WTC11 (cell line): ENCODE data around the gene NDUFA3. TPM values are rescaled to one million over a fixed set of nuclear protein-coding genes. Genes with fewer than 3 reads are reported as not detected.

Source experiments
- ATAC-seq: fragments of 200-7000 bp; cut with Tn5 transposase; 2 replicates; pipeline ENCODE4 v1.10.0; 2021; ENCODE audit warnings: mild to moderate bottlenecking, moderate library complexity
- CTCF ChIA-PET: fragments of 300-600 bp; sonication (Branson Sonifier 250); formaldehyde crosslinking; loops from one replicate; lab custom pipeline; 2021; ENCODE audit warnings: antibody characterized with exemption; lab: Charles Lee
- POLR2A ChIA-PET: fragments of 350-600 bp; sonication (Branson Sonifier 250); formaldehyde crosslinking; loops from one replicate; lab custom pipeline; 2021; ENCODE audit warnings: antibody characterized with exemption; lab: Charles Lee
- DNase-seq: peaks from one replicate; pipeline ENCODE4 v3.0.0; 2021; ENCODE audit warnings: low spot score
- H3K27ac Mint-ChIP-seq: 2 replicates; pipeline ENCODE4 v1.8.0; 2021; ENCODE audit warnings: mixed read lengths
- H3K27me3 Mint-ChIP-seq: 2 replicates; pipeline ENCODE4 v1.8.0; 2021; ENCODE audit warnings: low read depth, mild to moderate bottlenecking, moderate library complexity, mixed read lengths
- H3K36me3 Mint-ChIP-seq: 2 replicates; pipeline ENCODE4 v1.8.0; 2021; ENCODE audit warnings: mixed read lengths
- H3K4me1 Mint-ChIP-seq: 2 replicates; pipeline ENCODE4 v1.8.0; 2022; ENCODE audit warnings: mixed read lengths
- H3K4me3 Mint-ChIP-seq: 2 replicates; pipeline ENCODE4 v1.8.0; 2021; ENCODE audit warnings: mild to moderate bottlenecking, moderate library complexity, mixed read lengths
- H3K9me3 Mint-ChIP-seq: 2 replicates; pipeline ENCODE4 v1.8.0; 2021; ENCODE audit warnings: mixed read lengths
- EMX1 ChIP-seq: fragments of 250-450 bp; sonication (Bioruptor Pico); IDR thresholded peaks from 2 replicates; pipeline ENCODE4 v1.8.0; 2021; ENCODE audit warnings: mild to moderate bottlenecking
- ETV6 ChIP-seq: sonication (generic); formaldehyde crosslinking; IDR thresholded peaks from 2 replicates; pipeline ENCODE4 v1.8.1; 2022; ENCODE audit warnings: mild to moderate bottlenecking, missing genetic modification reagents
- IRF2 ChIP-seq: sonication (generic); formaldehyde crosslinking; IDR thresholded peaks from 2 replicates; pipeline ENCODE4 v1.8.0; 2022; ENCODE audit warnings: low read depth, missing genetic modification reagents, borderline replicate concordance
- KAT7 ChIP-seq: sonication (generic); formaldehyde crosslinking; IDR thresholded peaks from 2 replicates; pipeline ENCODE4 v1.8.1; 2023; ENCODE audit warnings: missing genetic modification reagents, mild to moderate bottlenecking, borderline replicate concordance
- RORB ChIP-seq: fragments of 250-450 bp; sonication (Bioruptor Pico); IDR thresholded peaks from 2 replicates; pipeline ENCODE4 v1.9.0; 2021; ENCODE audit warnings: mild to moderate bottlenecking
- SMAD3 ChIP-seq: sonication (generic); formaldehyde crosslinking; IDR thresholded peaks from 2 replicates; pipeline ENCODE4 v1.8.0; 2022; ENCODE audit warnings: missing genetic modification reagents, mild to moderate bottlenecking, borderline replicate concordance
- TEAD1 ChIP-seq: sonication (generic); formaldehyde crosslinking; IDR thresholded peaks from 2 replicates; pipeline ENCODE4 v1.8.0; 2022; ENCODE audit warnings: mild to moderate bottlenecking, missing genetic modification reagents
- ZBTB43 ChIP-seq: sonication (generic); formaldehyde crosslinking; IDR thresholded peaks from 2 replicates; pipeline ENCODE4 v1.8.1; 2023; ENCODE audit warnings: mild to moderate bottlenecking, missing genetic modification reagents
- ZNF263 ChIP-seq: sonication (generic); formaldehyde crosslinking; IDR thresholded peaks from 2 replicates; pipeline ENCODE4 v1.8.1; 2022; ENCODE audit warnings: low read depth, mild to moderate bottlenecking, moderate library complexity, missing genetic modification reagents
- ZNF532 ChIP-seq: fragments of 250-450 bp; sonication (Bioruptor Pico); IDR thresholded peaks from 2 replicates; pipeline ENCODE4 v1.9.0; 2021; ENCODE audit warnings: mild to moderate bottlenecking, borderline replicate concordance
- total RNA-seq: library from RNA; stranded (reverse); gene quantifications from 3 replicates; pipeline ENCODE4 v1.2.3, GENCODE V29; 2021

NDUFA3 gene
- total RNA-seq, 1 experiment from 2014 or later, result 181 TPM

GRCh38 chr19:54133312-54133956 is 30.8 kb downstream of the NDUFA3 start:
- H3K9me3 Mint-ChIP-seq, result no peaks in the 10 kb centered on the region
- peaks cover 20% of the 10 kb centered on the region for H3K36me3 Mint-ChIP-seq
- no peaks in the 10 kb centered on the region for H3K27me3 Mint-ChIP-seq
- ATAC-seq (no peak), DNase-seq (no peak)
- no peak overlapping the region for H3K4me3 Mint-ChIP-seq
- CTCF ChIA-PET, result no interaction called here
- H3K27ac Mint-ChIP-seq, result no peak overlapping the region
- peaks cover 15% of the 10 kb centered on the region for H3K4me1 Mint-ChIP-seq
- POLR2A ChIA-PET, result no interaction called here
- TF ChIP-seq ZNF532 (CRISPR knock-in tag), result no peak
- TF ChIP-seq IRF2 (CRISPR knock-in tag), result no peak
- TF ChIP-seq TEAD1, result no peak
- TF ChIP-seq ZNF263 (CRISPR knock-in tag), result no peak
- TF ChIP-seq ZBTB43 (CRISPR knock-in tag), result no peak
- TF ChIP-seq ETV6, result no peak

- POLR2A ChIA-PET, result no interaction called here
- ATAC-seq, result no peak
- TF ChIP-seq SMAD3 (CRISPR knock-in tag) (no peak), KAT7 (CRISPR knock-in tag) (no peak), ZNF532 (CRISPR knock-in tag) (no peak), RORB (CRISPR knock-in tag) (no peak), EMX1 (CRISPR knock-in tag) (no peak)
- no peak for DNase-seq
- H3K4me1 Mint-ChIP-seq, result peaks cover 20% of the 10 kb centered on the region
- H3K36me3 Mint-ChIP-seq, result peaks cover 20% of the 10 kb centered on the region
- H3K4me3 Mint-ChIP-seq, result no peak overlapping the region
- no peaks in the 10 kb centered on the region for H3K27me3 Mint-ChIP-seq
- CTCF ChIA-PET, result no interaction called here
- H3K27ac Mint-ChIP-seq, result peak overlapping the region; percentile 54
- H3K9me3 Mint-ChIP-seq, result no peaks in the 10 kb centered on the region
These were observed 31.4 kb downstream of the NDUFA3 start for GRCh38 chr19:54133957-54134590.
